Thyroid gland (tissue), 4 donors: ENCODE results near the gene VPS26A.

Source experiments
- POLR2A ChIP-seq, 2 donors: fragments of 450-650 bp; IDR thresholded peaks; one replicate each; pipeline ENCODE4 v1.6.1; 2017; ENCODE audit warnings: antibody characterized with exemption in 2 of 2, mild to moderate bottlenecking in 2 of 2, moderate library complexity in 1 of 2
- TF ChIP-seq, protein P1 (sequence below), 6 experiments: fragments of 200-600 bp in 3 of 6; fragments of 450-650 bp in 3 of 6; sonication (generic) in 3 of 6; IDR thresholded peaks; one replicate each; pipeline ENCODE4 v1.5.1; 2016 to 2019; ENCODE audit warnings: antibody characterized with exemption in 6 of 6, mild to moderate bottlenecking in 2 of 6, inconsistent platforms in 1 of 6, moderate library complexity in 1 of 6

DNA sequence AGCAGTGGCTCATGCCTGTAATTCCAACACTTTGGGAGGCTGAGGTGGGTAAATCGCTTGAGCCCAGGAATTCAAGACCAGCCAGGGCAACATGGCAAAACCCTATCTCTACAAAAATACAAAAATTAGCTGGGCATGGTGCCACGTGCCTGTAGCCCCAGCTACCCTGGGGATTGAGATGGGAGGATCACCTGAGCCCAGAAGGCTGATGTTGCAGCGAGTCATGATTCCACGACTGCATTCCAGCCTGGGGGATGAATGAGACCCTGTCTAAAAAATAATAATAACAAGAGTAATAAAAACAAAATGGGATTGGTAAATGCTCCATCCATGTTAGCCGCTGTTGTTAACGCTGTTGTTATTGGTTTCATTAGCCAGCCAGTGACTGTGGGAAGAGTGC lies 94.9 kb downstream of the VPS26A start:
- TF ChIP-seq, protein P1, sequence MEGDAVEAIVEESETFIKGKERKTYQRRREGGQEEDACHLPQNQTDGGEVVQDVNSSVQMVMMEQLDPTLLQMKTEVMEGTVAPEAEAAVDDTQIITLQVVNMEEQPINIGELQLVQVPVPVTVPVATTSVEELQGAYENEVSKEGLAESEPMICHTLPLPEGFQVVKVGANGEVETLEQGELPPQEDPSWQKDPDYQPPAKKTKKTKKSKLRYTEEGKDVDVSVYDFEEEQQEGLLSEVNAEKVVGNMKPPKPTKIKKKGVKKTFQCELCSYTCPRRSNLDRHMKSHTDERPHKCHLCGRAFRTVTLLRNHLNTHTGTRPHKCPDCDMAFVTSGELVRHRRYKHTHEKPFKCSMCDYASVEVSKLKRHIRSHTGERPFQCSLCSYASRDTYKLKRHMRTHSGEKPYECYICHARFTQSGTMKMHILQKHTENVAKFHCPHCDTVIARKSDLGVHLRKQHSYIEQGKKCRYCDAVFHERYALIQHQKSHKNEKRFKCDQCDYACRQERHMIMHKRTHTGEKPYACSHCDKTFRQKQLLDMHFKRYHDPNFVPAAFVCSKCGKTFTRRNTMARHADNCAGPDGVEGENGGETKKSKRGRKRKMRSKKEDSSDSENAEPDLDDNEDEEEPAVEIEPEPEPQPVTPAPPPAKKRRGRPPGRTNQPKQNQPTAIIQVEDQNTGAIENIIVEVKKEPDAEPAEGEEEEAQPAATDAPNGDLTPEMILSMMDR (IDR thresholded peaks at IDR 0.05) = no peak
- no peak for TF ChIP-seq POLR2A (IDR thresholded peaks at IDR 0.05)
